ENCODE measurements around the gene ZNF169.

GRCh38 chr9:94228616-94229015 is 30.5 kb upstream of the ZNF169 start:
- no peak for TF ChIP-seq POLR2AphosphoS5 (IDR thresholded peaks at IDR 0.05; ENCODE audit: low read depth, low read length)
- no peak for TF ChIP-seq POLR2A (IDR thresholded peaks at IDR 0.05; ENCODE audit: low read depth, low read length)
- no peak for TF ChIP-seq SPI1 (IDR thresholded peaks at IDR 0.05; ENCODE audit: low read depth, low read length)
- no peak for TF ChIP-seq TAF1 (IDR thresholded peaks at IDR 0.05; ENCODE audit: low read depth, low read length)
- no peak for TF ChIP-seq POU2F2 (IDR thresholded peaks at IDR 0.05; ENCODE audit: low read depth, low read length)
- no peak for TF ChIP-seq PAX5 (IDR thresholded peaks at IDR 0.05; ENCODE audit: insufficient read depth, low read length, severe bottlenecking)
